RWPE2 (cell line): ENCODE results near the gene MRPL33.

Experiments
- ATAC-seq: fragments of 200-7000 bp; cut with Tn5 transposase; 3 replicates; pipeline ENCODE4 v1.9.1; 2021; ENCODE audit warnings: low read depth
- DNase-seq: peaks from one replicate; pipeline ENCODE4 v3.0.0-alpha.2; 2020; ENCODE audit warnings: low spot score
- H3K27ac ChIP-seq: fragments of 450-650 bp; 2 replicates; pipeline ENCODE4 v1.5.1; 2017; ENCODE audit warnings: mild to moderate bottlenecking; ENCODE audit not compliant: poor library complexity, severe bottlenecking
- H3K27me3 ChIP-seq: fragments of 250-450 bp; sonication (Bioruptor Pico); 2 replicates; pipeline ENCODE4 v1.5.1; 2021; ENCODE audit warnings: mild to moderate bottlenecking, moderate library complexity; ENCODE audit not compliant: insufficient read depth, poor library complexity, severe bottlenecking
- H3K36me3 ChIP-seq: fragments of 250-450 bp; sonication (Bioruptor Pico); 2 replicates; pipeline ENCODE4 v1.5.1; 2020; ENCODE audit warnings: low read depth, mild to moderate bottlenecking, moderate library complexity
- H3K4me1 ChIP-seq: fragments of 250-450 bp; sonication (Bioruptor Pico); 2 replicates; pipeline ENCODE4 v1.5.1; 2021; ENCODE audit warnings: mild to moderate bottlenecking, moderate library complexity; ENCODE audit not compliant: insufficient read depth, poor library complexity, severe bottlenecking
- H3K4me3 ChIP-seq: fragments of 250-450 bp; sonication (Bioruptor Pico); 2 replicates; pipeline ENCODE4 v1.5.1; 2021; ENCODE audit warnings: mild to moderate bottlenecking, moderate library complexity; ENCODE audit not compliant: severe bottlenecking
- H3K9me3 ChIP-seq: fragments of 250-450 bp; sonication (Bioruptor Pico); 2 replicates; pipeline ENCODE4 v1.5.1; 2021; ENCODE audit warnings: mild to moderate bottlenecking, moderate library complexity; ENCODE audit not compliant: severe bottlenecking
- CTCF ChIP-seq: fragments of 450-650 bp; IDR thresholded peaks from one replicate; pipeline ENCODE4 v1.5.1; 2017; ENCODE audit warnings: mild to moderate bottlenecking, moderate library complexity; ENCODE audit not compliant: poor library complexity, severe bottlenecking

Gene MRPL33

DNA sequence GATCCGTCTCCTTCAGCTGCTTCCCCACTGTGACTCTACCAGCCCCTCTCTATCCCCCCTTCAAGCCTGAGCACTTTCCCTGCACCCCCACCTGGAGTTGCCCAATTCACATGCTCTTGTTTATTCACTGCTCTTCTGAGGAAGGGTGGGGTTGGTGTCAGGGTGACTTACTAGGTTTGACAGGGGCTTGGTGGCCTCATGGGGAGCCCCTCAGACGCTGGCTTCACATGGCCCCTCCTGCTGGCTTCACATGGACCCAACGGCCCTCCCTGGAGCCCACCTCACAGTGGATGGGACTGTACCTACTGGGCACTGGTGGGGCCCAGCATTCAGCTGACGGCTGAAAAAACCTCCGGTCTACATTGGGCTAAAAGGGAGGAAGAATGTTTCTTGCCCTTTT lies 16.7 kb upstream of the MRPL33 start:
- Histone ChIP-seq H3K4me1 (peaks cover 8% of the 10 kb centered on the region), H3K27ac (no peak overlapping the region), H3K9me3 (no peaks in the 10 kb centered on the region), H3K27me3 (no peaks in the 10 kb centered on the region), H3K4me3 (no peak overlapping the region), H3K36me3 (no peaks in the 10 kb centered on the region)
- ATAC-seq = no peak
- DNase-seq = no peak
- no peak for TF ChIP-seq CTCF

- no peak overlapping the region for H3K4me3 ChIP-seq
- H3K36me3 ChIP-seq = no peaks in the 10 kb centered on the region
- peaks cover 15% of the 10 kb centered on the region for H3K4me1 ChIP-seq
- no peak for TF ChIP-seq CTCF
- no peaks in the 10 kb centered on the region for H3K9me3 ChIP-seq
- no peak for DNase-seq
- ATAC-seq = no peak
- no peaks in the 10 kb centered on the region for H3K27me3 ChIP-seq
- H3K27ac ChIP-seq = no peak overlapping the region
Measured at GRCh38 chr2:27756091-27756490, 15.4 kb upstream of the MRPL33 start.

GRCh38 chr2:27756544-27757498 lies 14.7 kb upstream of the MRPL33 start:
- no peak overlapping the region for H3K4me3 ChIP-seq
- no peak overlapping the region for H3K27ac ChIP-seq
- H3K27me3 ChIP-seq = no peaks in the 10 kb centered on the region
- no peak for DNase-seq
- H3K36me3 ChIP-seq = no peaks in the 10 kb centered on the region
- ATAC-seq = no peak
- no peaks in the 10 kb centered on the region for H3K9me3 ChIP-seq
- no peak for TF ChIP-seq CTCF
- peaks cover 19% of the 10 kb centered on the region for H3K4me1 ChIP-seq

DNA sequence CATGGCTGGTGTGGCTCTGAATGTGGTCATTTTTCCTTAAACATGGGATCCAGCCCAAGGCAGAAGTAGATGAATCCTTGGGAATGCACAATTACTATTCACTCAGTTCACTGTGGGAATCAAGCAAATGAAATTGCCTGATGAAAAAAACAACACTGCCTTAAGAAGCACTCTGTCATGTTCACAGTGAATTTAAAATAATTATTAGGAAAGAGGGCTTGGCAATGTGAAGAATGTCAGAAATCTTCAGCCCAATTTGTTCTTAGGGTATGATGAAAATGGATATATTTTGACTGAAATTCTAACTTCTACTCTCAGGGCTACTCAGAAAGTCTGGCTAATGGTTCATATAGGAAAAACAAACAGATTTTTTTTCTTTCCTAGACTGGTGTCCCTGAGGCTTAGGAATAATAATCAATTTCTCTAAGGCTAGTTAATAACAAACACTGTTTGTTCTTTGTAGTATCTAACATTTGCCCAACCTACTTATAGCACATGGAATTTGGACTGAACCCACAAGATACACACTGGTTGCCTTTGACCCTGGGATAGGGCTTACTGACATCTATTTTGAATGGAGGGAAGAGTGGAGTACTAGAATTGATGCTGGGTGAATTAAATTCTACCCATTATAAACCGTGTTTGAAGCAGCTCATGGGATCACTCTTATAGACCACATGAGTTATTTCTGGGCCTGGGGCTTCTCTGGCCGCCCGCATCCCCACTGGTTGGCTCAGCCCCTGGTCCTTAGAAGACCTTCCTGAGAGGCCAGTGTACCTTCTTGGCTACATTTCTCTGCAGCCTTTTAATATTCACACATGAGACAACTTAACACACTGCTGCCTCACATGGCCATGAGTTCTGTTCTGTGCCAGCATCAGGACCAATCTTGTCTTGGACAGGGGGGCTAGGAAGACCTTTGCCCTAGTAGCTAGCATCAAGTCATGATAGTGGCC lies 8.3 kb upstream of the MRPL33 start:
- DNase-seq = no peak
- Histone ChIP-seq H3K27ac (peak overlapping the region; percentile 87), H3K4me1 (peaks cover 19% of the 10 kb centered on the region), H3K4me3 (no peak overlapping the region), H3K36me3 (no peaks in the 10 kb centered on the region), H3K27me3 (no peaks in the 10 kb centered on the region), H3K9me3 (no peaks in the 10 kb centered on the region)
- no peak for TF ChIP-seq CTCF
- ATAC-seq = no peak
